Lung (tissue), 12 donors: ENCODE measurements around the gene SLBP. TPM values are rescaled to one million over a fixed set of nuclear protein-coding genes. Genes with fewer than 3 reads are reported as not detected.

Experiments
- ATAC-seq: fragments of 200-7000 bp; cut with Tn5 transposase; one replicate; pipeline ENCODE4 v1.9.1; 2020; ENCODE audit warnings: moderate number of reproducible peaks; ENCODE audit not compliant: insufficient read depth, low FRiP score
- DNase-seq, 3 donors: peaks; one replicate each; pipeline ENCODE4 v3.0.0-alpha.2; 2013 to 2017
- H3K27ac ChIP-seq, 2 donors: one replicate each; pipeline ENCODE4 v1.5.1; 2013; ENCODE audit warnings: mild to moderate bottlenecking in 2 of 2, moderate library complexity in 2 of 2, control low read depth in 1 of 2, inconsistent platforms in 1 of 2, low read depth in 1 of 2, low read length in 1 of 2
- H3K27me3 ChIP-seq, 3 donors: one replicate each; pipeline ENCODE4 v1.5.1; 2013; ENCODE audit warnings: low read length in 2 of 3; ENCODE audit not compliant: control insufficient read depth in 3 of 3, insufficient read depth in 3 of 3
- H3K36me3 ChIP-seq, 4 donors: one replicate each; pipeline ENCODE4 v1.5.1; 2013; ENCODE audit warnings: low read length in 4 of 4, mild to moderate bottlenecking in 1 of 4, moderate library complexity in 1 of 4; ENCODE audit not compliant: control insufficient read depth in 4 of 4, insufficient read depth in 4 of 4
- H3K4me1 ChIP-seq, 5 donors: one replicate each; pipeline ENCODE4 v1.5.1; 2013; ENCODE audit warnings: low read length in 5 of 5, mild to moderate bottlenecking in 2 of 5, moderate library complexity in 1 of 5; ENCODE audit not compliant: control insufficient read depth in 5 of 5, insufficient read depth in 5 of 5
- H3K4me3 ChIP-seq: one replicate; pipeline ENCODE4 v1.5.1; 2013; ENCODE audit warnings: mild to moderate bottlenecking, control low read depth, moderate library complexity
- H3K9ac ChIP-seq, 2 donors: one replicate each; pipeline ENCODE4 v1.5.1; 2013; ENCODE audit warnings: low read length in 2 of 2, control low read depth in 1 of 2; ENCODE audit not compliant: insufficient read depth in 1 of 2
- H3K9me3 ChIP-seq, 4 donors: one replicate each; pipeline ENCODE4 v1.5.1; 2013; ENCODE audit warnings: low read length in 3 of 4, mild to moderate bottlenecking in 1 of 4, moderate library complexity in 1 of 4; ENCODE audit not compliant: control insufficient read depth in 4 of 4, insufficient read depth in 3 of 4
- CTCF ChIP-seq: IDR thresholded peaks from 2 replicates; pipeline ENCODE4 v1.5.1; 2012; ENCODE audit warnings: mild to moderate bottlenecking; ENCODE audit errors: control extremely low read depth, extremely low read depth
- WGBS, 2 donors: extraction: QIAGEN DNeasy Blood & Tissue Kit; methylation state at CpG; one replicate each; pipeline ENCODE4 v1.1.7; 2013; 5-methylcytosine and 5-hydroxymethylcytosine counted together
- polyA plus RNA-seq, 2 donors: library from polyadenylated mRNA; stranded (reverse); fragments of 200-250 nt; gene quantifications; one replicate each; pipeline ENCODE4 v1.2.1, GENCODE V29; 2013
- total RNA-seq, 2 donors: library from RNA; depleted of rRNA in 1 of 2; stranded (reverse); fragments of >200 nt in 1 of 2; gene quantifications; one replicate each; pipeline ENCODE4 v1.2.1, GENCODE V29; 2014 to 2021
- donor health status: control.
- donor health status: control.
- donor health status: Bipolar disorder and iron deficiency.
- donor health status: healthy.
- donor health status: DM: yes; HTN: yes; CAD: no.

The SLBP gene
- total and polyA plus RNA-seq, 4 donors, result 34.9 to 43.2 (median 34.9) TPM

DNA sequence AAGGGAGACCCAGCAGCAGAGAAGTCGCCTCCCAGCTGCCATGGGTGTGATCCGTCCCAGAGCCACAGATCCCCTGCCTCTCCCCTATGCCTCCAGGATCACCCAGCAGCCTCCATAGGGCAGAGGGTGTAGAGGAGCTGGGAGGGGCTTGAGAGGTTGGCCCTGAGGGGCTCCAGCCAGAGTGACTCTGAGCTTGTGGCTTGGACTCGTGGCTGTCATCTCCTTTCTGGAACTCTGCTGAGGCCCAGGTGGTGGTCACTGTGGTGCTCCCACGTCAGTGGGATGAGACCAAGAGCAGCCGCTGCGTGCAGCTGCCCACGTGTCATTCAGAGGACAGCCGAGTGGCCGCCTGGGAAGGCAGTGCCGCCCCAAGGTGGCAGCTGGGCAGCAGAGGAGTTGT is 13.4 kb upstream of the SLBP start:
- DNase-seq (no peak), ATAC-seq (no peak)
- no peak for TF ChIP-seq CTCF
- Histone ChIP-seq H3K36me3 (peaks cover 0 to 17% (median 1%) of the 10 kb centered on the region in 4 donors), H3K27ac (no peak overlapping the region), H3K4me3 (no peak overlapping the region), H3K9ac (no peak overlapping the region), H3K9me3 (no peaks in the 10 kb centered on the region), H3K27me3 (no peaks in the 10 kb centered on the region), H3K4me1 (peaks cover 0 to 25% (median 4%) of the 10 kb centered on the region in 5 donors)
- WGBS, 2 donors, result 94 to 96% methylated on average over 10 of the region's 10 CpGs

DNA sequence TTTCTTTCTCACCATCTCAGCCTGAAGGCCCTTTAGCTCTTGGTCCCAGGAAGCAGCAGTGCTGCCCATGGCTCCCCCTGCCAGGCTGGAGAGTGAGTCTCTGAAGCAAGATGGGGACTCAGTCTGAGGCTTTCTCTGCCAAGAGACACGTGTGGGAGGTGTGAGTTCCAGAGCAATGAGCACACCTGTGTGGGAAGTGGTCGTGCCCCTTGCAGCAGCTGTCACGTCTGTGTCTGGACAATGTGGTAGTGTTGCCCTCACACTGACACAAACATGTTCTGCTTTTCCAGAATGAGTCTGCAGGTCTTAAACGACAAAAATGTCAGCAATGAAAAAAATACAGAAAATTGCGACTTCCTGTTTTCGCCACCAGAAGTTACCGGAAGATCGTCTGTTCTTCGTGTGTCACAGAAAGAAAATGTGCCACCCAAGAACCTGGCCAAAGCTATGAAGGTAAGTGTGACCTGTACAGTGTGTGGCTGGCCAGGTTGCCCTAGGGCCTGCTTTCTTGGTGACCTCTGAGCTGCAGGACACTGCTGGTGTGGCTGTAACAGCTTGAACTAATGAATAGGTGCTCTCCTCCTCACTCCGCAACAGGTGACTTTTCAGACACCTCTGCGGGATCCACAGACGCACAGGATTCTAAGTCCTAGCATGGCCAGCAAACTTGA is 11.1 kb upstream of the SLBP start:
- peaks cover 0 to 3% (median under 1%) of the 10 kb centered on the region in 4 donors for H3K36me3 ChIP-seq
- peaks cover 0 to 30% (median 10%) of the 10 kb centered on the region in 5 donors for H3K4me1 ChIP-seq
- ATAC-seq, result no peak
- no peak for TF ChIP-seq CTCF
- H3K27ac ChIP-seq, result peak overlapping the region in 1 of 2 donors; percentile 91
- H3K27me3 ChIP-seq, result no peaks in the 10 kb centered on the region
- H3K9me3 ChIP-seq, result no peaks in the 10 kb centered on the region
- DNase-seq, result no peak
- no peak overlapping the region for H3K9ac ChIP-seq
- 40 to 64% methylated on average over 12 of the region's 12 CpGs for WGBS, 2 donors
- no peak overlapping the region for H3K4me3 ChIP-seq

GRCh38 chr4:1722551-1723118 is 10.5 kb upstream of the SLBP start:
- Histone ChIP-seq H3K27ac (peak overlapping the region in 1 of 2 donors; percentile 91), H3K36me3 (peaks cover 0 to 7% (median 0%) of the 10 kb centered on the region in 4 donors), H3K9ac (peak overlapping the region in 1 of 2 donors; percentile 25), H3K4me1 (peaks cover 0 to 25% (median 10%) of the 10 kb centered on the region in 5 donors), H3K9me3 (no peaks in the 10 kb centered on the region), H3K4me3 (no peak overlapping the region), H3K27me3 (no peaks in the 10 kb centered on the region)
- no peak for TF ChIP-seq CTCF
- no peak for DNase-seq
- WGBS, 2 donors, result 33 to 40% methylated on average over 18 of the region's 18 CpGs
- no peak for ATAC-seq
